Esophagus (tissue), 2 donors: ENCODE data around the gene UBD. TPM values are rescaled to one million over a fixed set of nuclear protein-coding genes. Genes with fewer than 3 reads are reported as not detected.

ENCODE experiments used
- H3K27ac ChIP-seq, 2 donors: one replicate each; pipeline ENCODE4 v1.5.1; 2013; ENCODE audit warnings: low read depth in 2 of 2, mild to moderate bottlenecking in 2 of 2, inconsistent platforms in 1 of 2, low read length in 1 of 2, moderate library complexity in 1 of 2
- H3K27me3 ChIP-seq, 2 donors: one replicate each; pipeline ENCODE4 v1.6.1; 2013; ENCODE audit warnings: low read length in 2 of 2, control low read depth in 1 of 2, mild to moderate bottlenecking in 1 of 2; ENCODE audit not compliant: insufficient read depth in 2 of 2, control insufficient read depth in 1 of 2
- H3K36me3 ChIP-seq, 2 donors: one replicate each; pipeline ENCODE4 v1.6.1; 2013; ENCODE audit warnings: low read length in 1 of 2; ENCODE audit not compliant: control insufficient read depth in 2 of 2, insufficient read depth in 2 of 2
- H3K4me1 ChIP-seq, 2 donors: one replicate each; pipeline ENCODE4 v1.6.1; 2013; ENCODE audit warnings: low read length in 1 of 2; ENCODE audit not compliant: control insufficient read depth in 2 of 2, insufficient read depth in 2 of 2
- H3K4me3 ChIP-seq, 2 donors: one replicate each; pipeline ENCODE4 v1.5.1; 2013; ENCODE audit warnings: low read length in 2 of 2, mild to moderate bottlenecking in 2 of 2, low read depth in 1 of 2, moderate library complexity in 1 of 2
- H3K9me3 ChIP-seq, 2 donors: one replicate each; pipeline ENCODE4 v1.6.1; 2013; ENCODE audit warnings: mild to moderate bottlenecking in 2 of 2, low read depth in 1 of 2, low read length in 1 of 2, moderate library complexity in 1 of 2; ENCODE audit not compliant: control insufficient read depth in 2 of 2, insufficient read depth in 1 of 2
- WGBS, 2 donors: extraction: QIAGEN DNeasy Blood & Tissue Kit; methylation state at CpG; one replicate each; pipeline ENCODE4 v1.1.7; 2013; 5-methylcytosine and 5-hydroxymethylcytosine counted together
- polyA plus RNA-seq, 2 donors: library from polyadenylated mRNA; stranded (reverse); fragments of 200-250 nt; gene quantifications; one replicate each; pipeline ENCODE4 v1.2.3, GENCODE V29; 2013
- donor health status: healthy with polysubstance abuse.
- donor health status: Bipolar disorder and iron deficiency.

Gene UBD
- polyA plus RNA-seq, 2 donors = 0.61 to 2.3 TPM

DNA sequence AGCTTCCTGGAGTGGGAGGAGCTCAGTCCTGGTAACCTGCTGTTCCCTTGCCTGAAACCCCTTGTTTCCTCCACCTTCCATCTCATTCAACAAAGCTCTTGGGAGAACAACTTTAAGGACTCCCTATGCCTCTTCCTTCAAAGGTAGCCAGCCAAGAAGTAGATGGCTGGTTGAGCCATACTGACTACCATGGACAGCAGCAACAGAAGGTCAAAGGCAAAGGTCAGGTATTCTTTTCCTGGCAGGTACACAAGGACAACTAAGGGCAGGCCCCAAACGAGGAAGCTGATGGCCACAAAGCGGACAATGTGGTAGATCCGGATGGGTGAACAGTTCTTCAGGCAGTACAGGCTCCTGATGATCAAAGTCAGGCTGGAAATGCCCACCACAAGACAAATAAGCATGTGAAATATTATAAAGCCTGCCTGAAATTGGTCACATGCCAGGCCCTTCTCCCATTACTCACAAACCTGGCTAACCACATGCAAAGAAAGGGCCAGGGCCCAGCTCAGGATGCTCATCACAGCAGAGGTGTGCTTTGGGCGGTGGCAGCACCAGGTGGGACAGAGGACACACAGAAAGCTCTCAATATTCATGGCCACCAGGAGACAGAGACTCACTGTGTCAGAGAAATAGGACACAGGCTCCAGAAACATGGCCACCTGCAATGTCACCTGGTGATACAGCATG lies 21.7 kb downstream of the UBD start:
- Histone ChIP-seq H3K4me3 (no peak overlapping the region), H3K27ac (no peak overlapping the region), H3K4me1 (no peaks in the 10 kb centered on the region), H3K27me3 (no peaks in the 10 kb centered on the region), H3K36me3 (no peaks in the 10 kb centered on the region), H3K9me3 (no peaks in the 10 kb centered on the region)
- WGBS, 2 donors = 72 to 83% methylated on average over 4 of the region's 4 CpGs

DNA sequence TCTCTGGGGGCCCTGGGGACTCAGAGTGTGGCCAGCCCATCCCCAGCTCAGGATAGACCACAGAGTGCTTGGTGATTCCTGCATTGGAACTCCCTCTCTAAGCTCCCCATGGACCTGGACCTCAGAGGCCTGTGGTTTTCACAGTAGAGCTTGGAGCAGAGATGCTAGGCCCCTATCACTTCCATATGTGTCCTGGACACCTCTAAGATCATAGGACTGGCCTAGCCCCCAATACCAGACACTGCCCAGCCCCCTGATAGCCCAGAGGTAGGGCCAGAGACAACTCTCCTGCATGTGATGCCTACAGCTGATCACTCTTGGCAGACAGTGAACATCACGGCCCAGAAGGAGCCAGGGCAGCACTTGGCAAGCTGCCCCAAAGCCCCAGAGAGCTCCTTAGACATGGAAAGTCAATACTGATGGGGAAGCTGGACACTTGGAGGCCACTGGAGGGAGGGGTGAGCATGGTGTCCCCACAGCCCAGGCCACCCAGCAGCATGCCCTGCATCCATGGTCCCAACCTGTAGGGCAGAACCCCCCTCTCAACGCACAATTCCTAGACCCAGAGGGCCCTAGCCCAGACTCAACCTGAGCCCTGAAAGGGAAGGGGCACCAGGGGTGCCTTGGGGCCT lies 27.1 kb downstream of the UBD start:
- H3K27me3 ChIP-seq = no peaks in the 10 kb centered on the region
- no peak overlapping the region for H3K27ac ChIP-seq
- WGBS, 2 donors = 45 to 56% methylated on average over 2 of the region's 2 CpGs
- H3K9me3 ChIP-seq = no peaks in the 10 kb centered on the region
- no peaks in the 10 kb centered on the region for H3K4me1 ChIP-seq
- H3K4me3 ChIP-seq = no peak overlapping the region
- no peaks in the 10 kb centered on the region for H3K36me3 ChIP-seq

DNA sequence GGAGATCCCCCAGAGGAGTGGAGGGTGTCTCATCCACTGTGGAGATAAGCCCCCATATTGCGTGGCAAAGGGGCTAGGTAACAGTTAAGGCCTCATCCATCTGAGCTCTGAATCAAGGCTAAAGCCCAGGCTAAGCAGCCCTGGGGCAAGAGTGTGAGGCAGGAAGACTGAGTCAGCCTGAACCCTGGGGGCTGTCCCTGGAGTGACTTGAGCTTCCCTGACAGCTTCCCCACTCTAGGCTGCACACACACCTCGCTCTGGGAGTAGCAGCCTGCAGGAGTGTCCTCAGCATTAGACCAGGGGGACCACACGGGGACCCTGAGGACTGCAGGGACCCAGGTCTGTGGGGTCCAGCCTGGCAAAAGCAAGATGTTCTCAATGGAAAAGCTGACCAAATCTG lies 27.9 kb downstream of the UBD start:
- H3K27me3 ChIP-seq = no peaks in the 10 kb centered on the region
- WGBS, 2 donors = 56 to 61% methylated on average over 3 of the region's 3 CpGs
- H3K27ac ChIP-seq = no peak overlapping the region
- H3K4me1 ChIP-seq = no peaks in the 10 kb centered on the region
- no peak overlapping the region for H3K4me3 ChIP-seq
- no peaks in the 10 kb centered on the region for H3K36me3 ChIP-seq
- H3K9me3 ChIP-seq = no peaks in the 10 kb centered on the region

DNA sequence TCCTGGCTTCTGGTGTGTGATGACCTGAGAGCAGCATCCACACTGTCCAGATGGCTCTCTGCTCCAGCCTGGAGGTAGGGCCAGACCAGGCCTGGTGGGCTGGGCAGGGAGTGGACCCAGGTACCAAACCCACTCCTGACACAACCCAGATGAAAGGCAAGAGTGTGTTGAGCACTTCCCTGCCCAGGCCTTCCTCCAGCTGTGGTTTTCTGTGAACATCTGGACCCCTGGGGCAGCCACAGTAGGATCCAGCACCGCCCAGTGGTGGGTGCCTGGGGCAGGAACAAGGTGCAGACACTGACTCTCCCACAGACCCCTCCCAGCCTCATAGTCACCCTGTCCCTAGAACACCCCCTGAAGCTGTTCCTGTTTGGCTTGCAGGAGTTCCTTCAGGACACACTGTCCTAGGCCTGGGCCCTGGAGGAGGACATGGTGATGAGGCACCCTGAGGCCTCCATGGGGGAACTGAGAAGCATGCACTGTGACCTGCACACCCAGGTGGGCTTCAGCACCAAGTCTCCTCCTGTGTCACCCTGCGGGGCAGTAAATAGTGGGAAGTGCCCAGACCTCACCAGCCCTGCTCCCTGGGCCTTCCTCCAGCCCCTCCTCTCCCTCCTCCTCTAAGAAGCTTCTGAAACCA lies 28.7 kb downstream of the UBD start:
- Histone ChIP-seq H3K27ac (no peak overlapping the region), H3K4me3 (no peak overlapping the region), H3K27me3 (no peaks in the 10 kb centered on the region), H3K4me1 (no peaks in the 10 kb centered on the region), H3K9me3 (no peaks in the 10 kb centered on the region), H3K36me3 (no peaks in the 10 kb centered on the region)
- WGBS, 2 donors = 88 to 89% methylated on average over 2 of the region's 2 CpGs

DNA sequence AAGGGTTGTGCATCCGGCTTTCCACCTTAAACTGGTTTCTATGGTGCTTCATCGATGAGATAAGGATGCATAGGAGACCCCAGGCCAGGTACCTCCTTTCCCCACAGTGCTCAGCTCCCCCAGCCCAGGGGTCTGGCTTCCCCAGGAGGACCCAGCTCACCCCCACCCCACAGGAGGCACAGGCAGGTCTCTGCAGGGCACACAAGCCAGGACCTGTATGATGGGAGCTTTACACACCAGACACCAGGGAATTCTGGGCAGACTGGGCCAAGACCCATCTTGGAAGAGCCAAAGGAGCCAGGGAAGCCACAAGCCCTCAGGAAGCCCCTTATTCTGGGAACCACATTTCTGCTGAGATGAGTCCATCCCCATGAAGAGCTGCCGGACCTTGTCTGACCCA lies 29.6 kb downstream of the UBD start:
- no peaks in the 10 kb centered on the region for H3K36me3 ChIP-seq
- no peak overlapping the region for H3K27ac ChIP-seq
- WGBS, 2 donors = 89 to 91% methylated on average over 3 of the region's 3 CpGs
- H3K27me3 ChIP-seq = no peaks in the 10 kb centered on the region
- no peaks in the 10 kb centered on the region for H3K4me1 ChIP-seq
- no peak overlapping the region for H3K4me3 ChIP-seq
- H3K9me3 ChIP-seq = no peaks in the 10 kb centered on the region

DNA sequence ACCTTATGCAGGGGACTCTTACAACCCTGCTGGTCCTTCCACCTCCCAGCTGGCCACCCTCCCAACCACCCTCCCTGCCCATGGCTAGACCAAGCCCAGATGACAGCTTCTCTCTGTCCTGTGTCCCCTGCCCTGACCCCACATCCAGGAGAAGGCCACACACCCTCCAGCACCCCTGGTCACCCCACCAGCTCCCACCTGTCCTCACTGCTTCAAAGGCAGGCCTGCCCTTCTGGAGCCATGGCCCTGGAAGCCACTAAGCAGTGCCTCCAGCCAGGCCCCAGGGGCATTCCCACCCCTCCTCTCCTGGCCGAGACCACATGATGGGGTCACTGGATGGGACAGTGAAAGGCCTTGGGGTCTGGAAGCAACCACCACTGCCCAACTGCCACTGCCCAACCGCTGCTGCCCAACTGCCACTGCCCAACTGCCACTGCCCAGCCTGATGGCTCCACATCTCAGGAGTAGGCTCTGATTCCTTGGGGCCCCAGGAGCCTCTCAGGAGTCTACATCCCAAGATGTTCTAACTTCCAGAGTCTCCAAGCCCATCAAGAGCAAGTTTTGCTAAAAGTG lies 30.5 kb downstream of the UBD start:
- Histone ChIP-seq H3K36me3 (no peaks in the 10 kb centered on the region), H3K4me3 (no peak overlapping the region), H3K27ac (no peak overlapping the region), H3K4me1 (no peaks in the 10 kb centered on the region), H3K9me3 (no peaks in the 10 kb centered on the region), H3K27me3 (no peaks in the 10 kb centered on the region)
- 75 to 85% methylated on average over 2 of the region's 2 CpGs for WGBS, 2 donors

DNA sequence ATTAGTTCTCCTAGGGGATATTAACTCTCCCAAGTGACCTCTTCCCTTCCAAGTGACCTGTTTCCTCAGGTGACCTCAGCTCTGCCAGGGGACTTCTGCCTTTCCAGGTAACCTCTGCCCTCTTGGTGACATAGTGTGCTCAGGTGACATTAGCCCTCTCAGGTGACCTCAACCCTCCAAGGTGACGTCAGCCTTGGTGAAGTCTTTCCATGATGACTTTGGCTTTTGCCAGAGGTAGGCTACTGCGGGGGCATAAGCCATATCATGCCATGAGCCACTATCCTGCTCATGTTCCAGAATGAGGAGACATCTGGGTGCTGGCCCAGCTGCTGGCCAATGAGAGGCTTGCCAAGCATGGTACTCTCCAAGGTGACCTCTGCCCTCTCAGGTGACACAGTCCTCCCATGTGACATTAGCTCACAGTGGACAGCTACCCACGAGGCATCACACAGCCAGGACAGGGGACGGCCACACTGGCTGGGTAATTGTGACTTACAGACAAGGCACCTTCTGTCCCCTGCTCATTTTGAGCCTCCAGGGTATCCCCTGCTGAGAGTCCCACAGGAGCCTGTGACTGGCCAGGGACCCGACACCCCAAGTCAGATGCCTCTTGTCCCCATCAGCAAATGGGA lies 31.1 kb downstream of the UBD start:
- Histone ChIP-seq H3K9me3 (no peaks in the 10 kb centered on the region), H3K27ac (no peak overlapping the region), H3K27me3 (no peaks in the 10 kb centered on the region), H3K4me3 (no peak overlapping the region), H3K4me1 (no peaks in the 10 kb centered on the region), H3K36me3 (no peaks in the 10 kb centered on the region)
- 78 to 81% methylated on average over 5 of the region's 5 CpGs for WGBS, 2 donors

DNA sequence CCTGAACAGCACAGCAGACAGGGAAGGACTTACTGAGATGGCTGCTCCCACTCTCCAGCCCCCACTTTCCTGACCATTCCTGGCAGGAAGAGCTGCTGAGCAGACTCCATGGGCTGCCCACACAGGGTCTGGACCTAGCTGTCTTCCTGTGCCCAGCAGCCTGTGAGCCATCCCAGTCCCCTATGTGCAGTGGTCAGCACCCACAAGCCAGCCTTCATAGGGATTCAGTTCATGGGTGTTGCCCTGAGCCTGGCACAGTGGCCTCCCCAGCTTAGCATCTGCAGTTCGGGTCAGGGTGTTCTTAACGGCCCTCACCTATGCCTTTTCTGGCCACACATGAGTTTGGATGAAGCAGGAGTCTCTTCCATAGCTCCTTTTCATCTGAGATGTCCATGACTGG lies 32.0 kb downstream of the UBD start:
- Histone ChIP-seq H3K4me1 (no peaks in the 10 kb centered on the region), H3K27ac (no peak overlapping the region), H3K4me3 (no peak overlapping the region), H3K36me3 (no peaks in the 10 kb centered on the region), H3K27me3 (no peaks in the 10 kb centered on the region), H3K9me3 (no peaks in the 10 kb centered on the region)
- whole genome bisulfite sequencing, 2 donors = 69 to 71% methylated on average over 2 of the region's 2 CpGs

DNA sequence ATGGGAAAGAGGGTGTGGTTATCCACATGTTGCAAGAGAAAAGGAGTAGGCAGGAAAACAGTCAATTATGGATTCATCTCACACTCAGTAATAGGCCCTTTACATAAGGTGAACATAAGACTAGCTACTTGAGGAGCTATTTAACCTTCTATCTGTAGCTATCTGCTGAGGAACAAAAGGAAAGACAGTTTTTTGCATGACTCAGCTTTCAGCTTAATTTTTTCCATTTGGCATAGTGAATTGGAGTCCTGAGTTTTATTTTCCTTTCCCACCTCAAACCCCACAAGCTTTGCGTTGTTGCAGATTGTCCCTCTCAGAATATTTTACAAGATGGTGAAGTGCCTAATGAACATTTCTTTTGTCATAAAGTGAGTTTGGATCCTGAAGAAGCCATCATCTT lies 32.4 kb downstream of the UBD start:
- 86 to 93% methylated on average over 1 of the region's 1 CpG for WGBS, 2 donors
- Histone ChIP-seq H3K4me3 (no peak overlapping the region), H3K9me3 (no peaks in the 10 kb centered on the region)

More for the DNA sequence above, 32.4 kb downstream of the UBD start:
- no peaks in the 10 kb centered on the region for H3K36me3 ChIP-seq
- H3K27ac ChIP-seq = no peak overlapping the region
- H3K27me3 ChIP-seq = no peaks in the 10 kb centered on the region
- no peaks in the 10 kb centered on the region for H3K4me1 ChIP-seq
